Lower lobe of right lung (tissue), 2 donors: ENCODE measurements around the gene TMEM129. TPM values are rescaled to one million over a fixed set of nuclear protein-coding genes. Genes with fewer than 3 reads are reported as not detected.
A peak's percentile ranks its signal among the peaks of the same experiment; 100 is the strongest.

ENCODE experiments used
- ATAC-seq, 2 donors: fragments of 200-7000 bp; cut with Tn5 transposase; one replicate each; pipeline ENCODE4 v1.9.1; 2020 to 2022; ENCODE audit warnings: mild to moderate bottlenecking in 2 of 2, moderate library complexity in 2 of 2
- DNase-seq: peaks from one replicate; pipeline ENCODE4 v3.0.0-alpha.2; 2020
- H3K27ac ChIP-seq: fragments of 200-600 bp; one replicate; pipeline ENCODE4 v1.8.0; 2022
- H3K27me3 ChIP-seq: fragments of 200-600 bp; one replicate; pipeline ENCODE4 v1.8.0; 2022; ENCODE audit warnings: low read depth
- H3K36me3 ChIP-seq: fragments of 200-600 bp; one replicate; pipeline ENCODE4 v1.8.0; 2022; ENCODE audit warnings: mild to moderate bottlenecking
- H3K4me1 ChIP-seq: fragments of 200-600 bp; one replicate; pipeline ENCODE4 v1.8.0; 2022
- H3K4me3 ChIP-seq: fragments of 200-600 bp; one replicate; pipeline ENCODE4 v1.8.0; 2022; ENCODE audit warnings: mild to moderate bottlenecking
- H3K9me3 ChIP-seq: fragments of 200-600 bp; one replicate; pipeline ENCODE4 v1.8.0; 2022
- CTCF ChIP-seq: fragments of 200-600 bp; IDR thresholded peaks from one replicate; pipeline ENCODE4 v1.8.0; 2022; ENCODE audit warnings: antibody characterized with exemption, mild to moderate bottlenecking
- intact Hi-C: fragments of 100-400 bp; cut with DNase I; formaldehyde crosslinking; loops from one replicate; pipeline ENCODE4 v1.11.0; 2022
- total RNA-seq: library from RNA; stranded (reverse); fragmentation: NEBNext Ultra II Directional; extraction: Animal tissue kit (Norgen Biotek cat#: 25700); gene quantifications from one replicate; pipeline ENCODE4 v1.2.1, GENCODE V29; 2021
- donor health status: DM: no; HTN: yes; CAD: no; lungs with severe emphysema.

TMEM129 gene
- total RNA-seq, 1 donor from 2014 or later, result 30.9 TPM

GRCh38 chr4:1763550-1764080 is 42.5 kb upstream of the TMEM129 start:
- peak overlapping the region; percentile 24 for H3K27ac ChIP-seq
- intact Hi-C loops, result no loop called here
- ATAC-seq, result peak in 1 of 2 donors; percentile 34
- H3K27me3 ChIP-seq, result peaks cover 15% of the 10 kb centered on the region
- peak; percentile 43 for TF ChIP-seq CTCF
- no peaks in the 10 kb centered on the region for H3K36me3 ChIP-seq
- peaks cover 36% of the 10 kb centered on the region for H3K4me1 ChIP-seq
- peak overlapping the region; percentile 36 for H3K4me3 ChIP-seq
- no peaks in the 10 kb centered on the region for H3K9me3 ChIP-seq
- DNase-seq, result no peak

- Histone ChIP-seq H3K27me3 (peaks cover 15% of the 10 kb centered on the region), H3K36me3 (no peaks in the 10 kb centered on the region), H3K4me1 (peaks cover 31% of the 10 kb centered on the region), H3K4me3 (peak overlapping the region; percentile 36), H3K27ac (no peak overlapping the region), H3K9me3 (no peaks in the 10 kb centered on the region)
- ATAC-seq (no peak), DNase-seq (no peak)
- intact Hi-C loops, result no loop called here
- no peak for TF ChIP-seq CTCF
Measured at GRCh38 chr4:1763070-1763549, 42.0 kb upstream of the TMEM129 start.

GRCh38 chr4:1762264-1763010 is 41.3 kb upstream of the TMEM129 start:
- H3K36me3 ChIP-seq, result no peaks in the 10 kb centered on the region
- DNase-seq, result no peak
- no peak overlapping the region for H3K4me3 ChIP-seq
- intact Hi-C loops, result no loop called here
- no peak overlapping the region for H3K27ac ChIP-seq
- no peak for TF ChIP-seq CTCF
- no peak for ATAC-seq
- H3K4me1 ChIP-seq, result peaks cover 31% of the 10 kb centered on the region
- no peaks in the 10 kb centered on the region for H3K9me3 ChIP-seq
- peaks cover 15% of the 10 kb centered on the region for H3K27me3 ChIP-seq

GRCh38 chr4:1761130-1761689 is 40.1 kb upstream of the TMEM129 start:
- H3K27ac ChIP-seq, result no peak overlapping the region
- peaks cover 23% of the 10 kb centered on the region for H3K4me1 ChIP-seq
- no peak for TF ChIP-seq CTCF
- no peak overlapping the region for H3K4me3 ChIP-seq
- peaks cover 7% of the 10 kb centered on the region for H3K27me3 ChIP-seq
- no peaks in the 10 kb centered on the region for H3K9me3 ChIP-seq
- intact Hi-C loops, result no loop called here
- H3K36me3 ChIP-seq, result no peaks in the 10 kb centered on the region
- ATAC-seq, result no peak
- DNase-seq, result no peak

- Histone ChIP-seq H3K27ac (peak overlapping the region; percentile 56), H3K36me3 (no peaks in the 10 kb centered on the region), H3K4me3 (no peak overlapping the region), H3K27me3 (peaks cover 7% of the 10 kb centered on the region), H3K4me1 (peaks cover 18% of the 10 kb centered on the region), H3K9me3 (no peaks in the 10 kb centered on the region)
- TF ChIP-seq CTCF, result no peak
- intact Hi-C loops, result no loop called here
- no peak for ATAC-seq
- no peak for DNase-seq
Measured at GRCh38 chr4:1760521-1761071, 39.5 kb upstream of the TMEM129 start.
